Chondrocyte (in vitro differentiated cells): Measurements from ENCODE around the gene RFX4. TPM values are rescaled to one million over a fixed set of nuclear protein-coding genes. Genes with fewer than 3 reads are reported as not detected.

Experiments
- DNase-seq: peaks from one replicate; pipeline ENCODE4 v3.0.0; 2021; ENCODE audit warnings: mixed read lengths, low spot score
- H3K27ac Mint-ChIP-seq: one replicate; pipeline ENCODE4 v1.8.0; 2021; ENCODE audit warnings: mild to moderate bottlenecking, moderate library complexity, mixed read lengths; ENCODE audit not compliant: unreplicated experiment
- H3K27me3 Mint-ChIP-seq: 2 replicates; pipeline ENCODE4 v1.8.0; 2021; ENCODE audit warnings: low read depth, mixed read lengths
- H3K36me3 Mint-ChIP-seq: 2 replicates; pipeline ENCODE4 v1.8.0; 2021; ENCODE audit warnings: low read depth, mixed read lengths
- H3K4me1 Mint-ChIP-seq: 2 replicates; pipeline ENCODE4 v1.8.0; 2021; ENCODE audit warnings: low read depth, mild to moderate bottlenecking, mixed read lengths
- H3K4me3 Mint-ChIP-seq: one replicate; pipeline ENCODE4 v1.8.0; 2021; ENCODE audit warnings: mild to moderate bottlenecking, moderate library complexity, mixed read lengths; ENCODE audit not compliant: unreplicated experiment
- H3K9me3 Mint-ChIP-seq: 2 replicates; pipeline ENCODE4 v1.8.0; 2021; ENCODE audit warnings: low read depth, mixed read lengths
- CTCF ChIP-seq: fragments of 200-600 bp; sonication (generic); IDR thresholded peaks from 2 replicates; pipeline ENCODE4 v1.5.0; 2021; ENCODE audit warnings: antibody characterized with exemption, mild to moderate bottlenecking, moderate library complexity
- total RNA-seq: library from RNA; stranded (reverse); gene quantifications from 3 replicates; pipeline ENCODE4 v1.2.1, GENCODE V29; 2021

The RFX4 gene
- total RNA-seq, 1 donor from 2014 or later = not detected

GRCh38 chr12:106655577-106655976, 72.8 kb downstream of the RFX4 start:
- TF ChIP-seq CTCF = no peak
- Mint-ChIP-seq H3K27me3 (peaks cover 18% of the 10 kb centered on the region), H3K4me1 (no peaks in the 10 kb centered on the region)

GRCh38 chr12:106657488-106657887, 74.7 kb downstream of the RFX4 start:
- Mint-ChIP-seq H3K27me3 (peaks cover 18% of the 10 kb centered on the region), H3K36me3 (peaks cover 3% of the 10 kb centered on the region), H3K4me1 (no peaks in the 10 kb centered on the region), H3K9me3 (peaks cover 23% of the 10 kb centered on the region), H3K27ac (no peak overlapping the region), H3K4me3 (no peak overlapping the region)
- no peak for TF ChIP-seq CTCF
- no peak for DNase-seq

More at GRCh38 chr12:106655577-106655976, 72.8 kb downstream of the RFX4 start:
- peaks cover 8% of the 10 kb centered on the region for H3K9me3 Mint-ChIP-seq
- H3K4me3 Mint-ChIP-seq = no peak overlapping the region
- DNase-seq = no peak
- H3K36me3 Mint-ChIP-seq = no peaks in the 10 kb centered on the region
- no peak overlapping the region for H3K27ac Mint-ChIP-seq

GRCh38 chr12:106663385-106663784, 80.6 kb downstream of the RFX4 start:
- Mint-ChIP-seq H3K27ac (no peak overlapping the region), H3K4me1 (no peaks in the 10 kb centered on the region), H3K9me3 (peaks cover 48% of the 10 kb centered on the region), H3K4me3 (no peak overlapping the region), H3K36me3 (peaks cover 6% of the 10 kb centered on the region), H3K27me3 (peaks cover 8% of the 10 kb centered on the region)
- no peak for DNase-seq
- TF ChIP-seq CTCF = no peak

GRCh38 chr12:106669216-106669615, 86.4 kb downstream of the RFX4 start:
- H3K4me1 Mint-ChIP-seq = no peaks in the 10 kb centered on the region
- peaks cover 13% of the 10 kb centered on the region for H3K9me3 Mint-ChIP-seq
- TF ChIP-seq CTCF = no peak
- H3K27me3 Mint-ChIP-seq = peaks cover 37% of the 10 kb centered on the region
- no peak overlapping the region for H3K27ac Mint-ChIP-seq
- H3K4me3 Mint-ChIP-seq = no peak overlapping the region
- H3K36me3 Mint-ChIP-seq = no peaks in the 10 kb centered on the region
- DNase-seq = no peak

- H3K36me3 Mint-ChIP-seq = no peaks in the 10 kb centered on the region
- H3K9me3 Mint-ChIP-seq = peaks cover 4% of the 10 kb centered on the region
- no peaks in the 10 kb centered on the region for H3K4me1 Mint-ChIP-seq
- no peak for DNase-seq
- TF ChIP-seq CTCF = no peak
- no peak overlapping the region for H3K4me3 Mint-ChIP-seq
- H3K27ac Mint-ChIP-seq = no peak overlapping the region
- peaks cover 38% of the 10 kb centered on the region for H3K27me3 Mint-ChIP-seq
Observed at GRCh38 chr12:106670131-106670530, 87.3 kb downstream of the RFX4 start.
